ENCODE data around the gene SLC12A5.

The SLC12A5 gene

DNA sequence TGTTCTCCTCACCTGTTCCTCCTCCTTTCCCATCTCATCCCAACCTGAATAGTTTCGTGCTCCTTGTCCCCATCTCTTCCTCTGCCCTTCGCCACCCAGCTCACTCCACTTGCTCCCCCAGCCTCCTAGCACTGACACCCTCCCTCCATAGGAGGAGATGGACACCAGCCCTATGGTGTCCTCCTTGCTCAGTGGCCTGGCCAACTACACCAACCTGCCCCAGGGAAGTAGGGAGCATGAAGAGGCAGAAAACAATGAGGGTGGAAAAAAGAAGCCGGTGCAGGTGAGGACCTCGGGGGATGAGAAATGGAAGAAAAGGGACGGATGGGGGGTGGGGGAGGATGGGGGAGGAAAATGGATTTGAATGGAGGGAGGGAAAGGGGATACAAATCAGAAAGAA, 6.2 kb downstream of the SLC12A5 start:
- no peak overlapping the region for H3K4me3 ChIP-seq (ENCODE audit: low read depth, low read length)
- no peak for DNase-seq (ENCODE audit: low read depth)
- TF ChIP-seq, protein P1, sequence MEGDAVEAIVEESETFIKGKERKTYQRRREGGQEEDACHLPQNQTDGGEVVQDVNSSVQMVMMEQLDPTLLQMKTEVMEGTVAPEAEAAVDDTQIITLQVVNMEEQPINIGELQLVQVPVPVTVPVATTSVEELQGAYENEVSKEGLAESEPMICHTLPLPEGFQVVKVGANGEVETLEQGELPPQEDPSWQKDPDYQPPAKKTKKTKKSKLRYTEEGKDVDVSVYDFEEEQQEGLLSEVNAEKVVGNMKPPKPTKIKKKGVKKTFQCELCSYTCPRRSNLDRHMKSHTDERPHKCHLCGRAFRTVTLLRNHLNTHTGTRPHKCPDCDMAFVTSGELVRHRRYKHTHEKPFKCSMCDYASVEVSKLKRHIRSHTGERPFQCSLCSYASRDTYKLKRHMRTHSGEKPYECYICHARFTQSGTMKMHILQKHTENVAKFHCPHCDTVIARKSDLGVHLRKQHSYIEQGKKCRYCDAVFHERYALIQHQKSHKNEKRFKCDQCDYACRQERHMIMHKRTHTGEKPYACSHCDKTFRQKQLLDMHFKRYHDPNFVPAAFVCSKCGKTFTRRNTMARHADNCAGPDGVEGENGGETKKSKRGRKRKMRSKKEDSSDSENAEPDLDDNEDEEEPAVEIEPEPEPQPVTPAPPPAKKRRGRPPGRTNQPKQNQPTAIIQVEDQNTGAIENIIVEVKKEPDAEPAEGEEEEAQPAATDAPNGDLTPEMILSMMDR (IDR thresholded peaks at IDR 0.05; ENCODE audit: low read depth, low read length, missing control alignments), result no peak

DNA sequence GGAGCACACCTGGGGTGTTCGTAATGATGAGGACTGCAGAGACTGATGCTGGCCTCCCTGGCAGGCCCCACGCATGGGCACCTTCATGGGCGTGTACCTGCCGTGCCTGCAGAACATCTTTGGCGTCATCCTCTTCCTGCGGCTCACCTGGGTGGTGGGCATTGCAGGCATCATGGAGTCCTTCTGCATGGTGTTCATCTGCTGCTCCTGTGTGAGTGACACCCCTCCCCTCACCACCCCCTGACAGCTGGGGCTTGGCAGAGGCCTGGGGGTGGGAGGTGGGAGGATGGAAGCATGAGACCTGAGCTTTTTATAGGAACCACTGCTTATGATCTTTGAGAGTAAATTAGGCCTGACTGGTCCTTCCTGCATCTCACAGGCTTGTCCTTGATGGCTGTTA, 6.7 kb downstream of the SLC12A5 start:
- TF ChIP-seq, protein P1 (IDR thresholded peaks at IDR 0.05; ENCODE audit: low read depth, low read length, missing control alignments), result no peak
- H3K4me3 ChIP-seq (ENCODE audit: low read depth, low read length), result no peak overlapping the region
- DNase-seq (ENCODE audit: low read depth), result no peak

DNA sequence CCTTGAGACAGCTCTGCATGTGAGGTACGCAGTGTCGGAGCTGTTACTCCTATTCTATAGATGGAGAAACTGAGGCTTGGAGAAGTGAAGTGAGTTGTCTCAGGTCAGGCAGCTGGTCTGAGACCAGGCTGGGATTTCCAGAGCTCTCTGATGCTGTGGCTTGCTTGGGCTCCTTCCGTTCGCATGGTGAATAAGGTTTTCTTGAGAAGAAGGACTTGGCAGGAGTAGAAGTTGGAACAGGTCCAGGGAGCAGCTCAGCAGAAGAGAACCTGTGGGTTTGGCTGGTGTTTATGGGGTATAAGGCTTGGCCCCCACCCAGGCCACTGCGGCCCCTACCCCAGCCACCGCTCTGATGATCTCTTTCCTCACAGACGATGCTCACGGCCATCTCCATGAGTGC, 7.4 kb downstream of the SLC12A5 start:
- TF ChIP-seq, protein P1 (IDR thresholded peaks at IDR 0.05; ENCODE audit: low read depth, low read length, missing control alignments), result no peak
- H3K4me3 ChIP-seq (ENCODE audit: low read depth, low read length), result no peak overlapping the region
- no peak for DNase-seq (ENCODE audit: low read depth)

DNA sequence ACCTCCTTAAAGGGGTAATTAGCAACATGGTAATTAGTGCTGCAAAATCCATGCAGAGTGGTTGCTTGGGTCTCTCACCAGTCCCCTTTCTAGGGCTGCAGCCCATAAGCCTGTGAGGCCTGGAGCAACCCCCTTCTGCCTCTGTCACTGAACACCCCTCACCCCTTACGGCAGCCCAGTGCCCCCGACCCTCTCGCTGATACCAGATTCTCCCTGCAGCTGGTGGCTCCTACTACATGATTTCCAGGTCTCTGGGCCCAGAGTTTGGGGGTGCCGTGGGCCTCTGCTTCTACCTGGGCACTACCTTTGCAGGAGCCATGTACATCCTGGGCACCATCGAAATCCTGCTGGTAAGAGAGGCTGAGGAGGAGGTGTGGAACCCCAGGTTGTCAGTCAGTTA, 8.0 kb downstream of the SLC12A5 start:
- TF ChIP-seq, protein P1 (IDR thresholded peaks at IDR 0.05; ENCODE audit: low read depth, low read length, missing control alignments), result no peak
- no peak overlapping the region for H3K4me3 ChIP-seq (ENCODE audit: low read depth, low read length)
- no peak for DNase-seq (ENCODE audit: low read depth)

DNA sequence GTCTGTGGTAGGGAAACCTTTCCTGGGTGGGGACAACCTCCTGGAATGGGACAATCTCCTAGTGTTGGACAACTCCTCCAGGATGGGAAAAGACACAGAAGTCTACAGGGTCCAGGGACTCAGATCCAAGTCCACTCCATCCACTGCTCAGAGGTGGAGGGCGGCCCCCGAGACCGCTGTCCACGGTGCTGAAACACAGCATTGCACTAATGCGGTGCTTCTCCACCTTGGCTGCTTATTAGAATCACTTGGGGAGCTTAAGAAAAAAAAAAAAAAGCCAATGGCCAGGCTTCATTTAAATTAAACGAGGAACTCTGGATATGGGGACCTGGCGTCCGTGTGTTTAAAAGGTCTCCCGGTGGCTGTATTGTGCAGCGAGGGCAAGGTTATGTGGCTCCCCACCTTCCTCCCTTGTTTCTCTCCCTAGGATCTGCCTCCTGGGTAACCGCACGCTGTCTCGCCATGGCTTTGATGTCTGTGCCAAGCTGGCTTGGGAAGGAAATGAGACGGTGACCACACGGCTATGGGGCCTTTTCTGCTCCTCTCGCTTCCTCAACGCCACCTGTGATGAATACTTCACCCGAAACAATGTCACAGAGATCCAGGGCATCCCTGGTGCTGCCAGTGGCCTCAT, 12.0 kb downstream of the SLC12A5 start:
- no peak overlapping the region for H3K4me3 ChIP-seq (ENCODE audit: low read depth, low read length)
- DNase-seq (ENCODE audit: low read depth), result no peak
- TF ChIP-seq, protein P1 (IDR thresholded peaks at IDR 0.05; ENCODE audit: low read depth, low read length, missing control alignments), result no peak

DNA sequence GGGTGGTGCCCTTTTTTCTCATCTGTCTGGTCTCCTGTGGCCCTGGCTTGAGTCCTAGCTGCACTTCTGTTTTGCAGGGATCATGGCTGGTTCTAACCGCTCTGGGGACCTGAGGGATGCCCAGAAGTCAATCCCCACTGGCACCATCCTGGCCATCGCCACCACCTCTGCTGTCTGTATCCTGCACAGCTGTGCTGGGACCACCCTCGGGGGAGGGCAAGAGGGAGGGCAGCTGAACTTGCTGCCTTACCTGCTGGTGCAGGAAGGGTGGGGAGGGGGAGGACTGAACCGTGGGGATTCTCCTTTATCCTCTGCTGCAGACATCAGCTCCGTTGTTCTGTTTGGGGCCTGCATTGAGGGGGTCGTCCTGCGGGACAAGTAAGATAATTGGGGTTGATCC, 14.5 kb downstream of the SLC12A5 start:
- DNase-seq (ENCODE audit: low read depth), result no peak
- no peak overlapping the region for H3K4me3 ChIP-seq (ENCODE audit: low read depth, low read length)
- TF ChIP-seq, protein P1 (IDR thresholded peaks at IDR 0.05; ENCODE audit: low read depth, low read length, missing control alignments), result no peak

DNA sequence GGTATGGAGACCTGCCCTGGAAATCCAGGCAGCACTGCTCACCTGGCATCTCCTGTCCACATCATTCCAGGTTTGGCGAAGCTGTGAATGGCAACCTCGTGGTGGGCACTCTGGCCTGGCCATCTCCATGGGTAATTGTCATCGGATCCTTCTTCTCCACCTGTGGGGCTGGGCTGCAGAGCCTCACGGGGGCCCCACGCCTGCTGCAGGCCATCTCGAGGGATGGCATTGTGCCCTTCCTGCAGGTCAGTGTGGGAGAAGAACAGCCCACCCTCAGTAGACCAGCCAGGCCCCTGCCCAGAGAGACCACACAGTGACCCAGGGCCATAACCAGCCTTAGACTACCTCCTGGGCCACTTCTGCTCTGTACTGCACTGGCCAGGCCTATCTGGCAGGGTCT, 15.9 kb downstream of the SLC12A5 start:
- no peak for DNase-seq (ENCODE audit: low read depth)
- TF ChIP-seq, protein P1 (IDR thresholded peaks at IDR 0.05; ENCODE audit: low read depth, low read length, missing control alignments), result no peak
- no peak overlapping the region for H3K4me3 ChIP-seq (ENCODE audit: low read depth, low read length)
